Parathyroid adenoma (tissue), 2 donors: ENCODE data around the gene TSPAN2.

ENCODE experiments used
- H2AFZ ChIP-seq: fragments of 300-600 bp; sonication (generic); one replicate; pipeline ENCODE4 v1.7.0; 2017; ENCODE audit warnings: antibody characterized with exemption, mild to moderate bottlenecking
- H3K27ac ChIP-seq: fragments of 300-600 bp; sonication (generic); one replicate; pipeline ENCODE4 v1.7.0; 2017
- H3K27me3 ChIP-seq: fragments of 300-600 bp; sonication (generic); one replicate; pipeline ENCODE4 v1.7.0; 2017; ENCODE audit warnings: low read length; ENCODE audit not compliant: control insufficient read depth, insufficient read depth
- H3K36me3 ChIP-seq: fragments of 300-600 bp; sonication (generic); one replicate; pipeline ENCODE4 v1.7.0; 2017; ENCODE audit warnings: low read length; ENCODE audit not compliant: control insufficient read depth, insufficient read depth
- H3K4me1 ChIP-seq: fragments of 300-600 bp; sonication (generic); one replicate; pipeline ENCODE4 v1.7.0; 2017; ENCODE audit warnings: control low read depth
- H3K4me2 ChIP-seq: fragments of 300-600 bp; sonication (generic); one replicate; pipeline ENCODE4 v1.7.0; 2017; ENCODE audit warnings: low read length
- H3K4me3 ChIP-seq: fragments of 300-600 bp; sonication (generic); one replicate; pipeline ENCODE4 v1.7.0; 2017; ENCODE audit warnings: low read depth, low read length
- H3K79me2 ChIP-seq: fragments of 300-600 bp; sonication (generic); one replicate; pipeline ENCODE4 v1.7.0; 2017; ENCODE audit warnings: control low read depth
- H3K9ac ChIP-seq: fragments of 300-600 bp; sonication (generic); one replicate; pipeline ENCODE4 v1.7.0; 2017; ENCODE audit warnings: mild to moderate bottlenecking
- H3K9me3 ChIP-seq: fragments of 300-600 bp; sonication (generic); one replicate; pipeline ENCODE4 v1.7.0; 2017; ENCODE audit warnings: low read length; ENCODE audit not compliant: control insufficient read depth
- TF ChIP-seq, protein P1 (sequence below): fragments of 300-600 bp; sonication (generic); IDR thresholded peaks from one replicate; pipeline ENCODE4 v1.7.0; 2017; ENCODE audit warnings: antibody characterized with exemption, mild to moderate bottlenecking
- donor health status: primary hyperparathyroidism.

Gene TSPAN2

DNA sequence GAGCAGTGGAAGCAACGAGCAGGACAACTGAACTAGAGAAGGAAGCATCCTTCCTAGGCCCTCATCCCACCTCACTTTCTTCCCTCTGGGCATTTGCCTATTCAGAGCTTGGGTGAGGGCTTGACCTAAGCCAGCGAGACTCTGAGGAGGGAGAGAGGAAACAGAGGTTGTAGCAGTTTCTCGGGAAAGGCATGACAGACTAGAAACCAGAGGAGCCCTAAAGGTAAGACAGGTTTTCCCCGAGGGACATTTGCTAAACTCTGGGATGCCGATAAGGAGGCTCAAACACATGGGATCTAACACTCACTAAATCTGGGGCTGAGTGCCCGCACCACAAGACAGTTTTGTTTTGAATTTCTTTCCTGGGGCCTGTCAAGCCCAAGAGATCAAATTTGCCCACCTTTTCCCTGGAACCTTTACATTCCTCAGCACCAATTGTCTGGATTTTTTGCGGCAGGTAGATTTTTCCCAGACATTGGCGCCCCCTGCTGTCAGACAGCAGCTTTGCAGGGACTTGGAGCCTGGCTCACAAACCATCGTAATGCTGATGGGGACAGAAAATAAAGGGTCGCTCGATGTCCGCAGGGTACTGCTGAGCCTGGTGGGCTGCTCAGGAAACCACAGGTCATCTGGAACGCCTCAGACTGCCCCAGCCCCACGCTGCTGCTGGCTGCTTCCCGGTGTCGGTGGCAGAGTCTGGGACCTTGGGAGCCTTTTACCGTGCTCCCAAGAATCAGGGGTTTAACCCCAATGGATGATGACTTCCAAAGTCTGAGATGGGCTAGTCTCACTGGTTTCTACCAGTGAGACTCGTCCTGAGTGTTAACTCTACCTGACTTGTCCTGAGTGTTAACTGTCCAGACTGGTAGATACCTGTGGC, 23.4 kb upstream of the TSPAN2 start:
- Histone ChIP-seq H2AFZ (peak overlapping the region; percentile 17), H3K27me3 (no peaks in the 10 kb centered on the region), H3K4me1 (no peaks in the 10 kb centered on the region), H3K27ac (no peak overlapping the region), H3K9me3 (no peaks in the 10 kb centered on the region), H3K36me3 (no peaks in the 10 kb centered on the region), H3K4me2 (no peak overlapping the region), H3K9ac (no peak overlapping the region), H3K4me3 (no peak overlapping the region), H3K79me2 (no peaks in the 10 kb centered on the region)
- TF ChIP-seq, protein P1, sequence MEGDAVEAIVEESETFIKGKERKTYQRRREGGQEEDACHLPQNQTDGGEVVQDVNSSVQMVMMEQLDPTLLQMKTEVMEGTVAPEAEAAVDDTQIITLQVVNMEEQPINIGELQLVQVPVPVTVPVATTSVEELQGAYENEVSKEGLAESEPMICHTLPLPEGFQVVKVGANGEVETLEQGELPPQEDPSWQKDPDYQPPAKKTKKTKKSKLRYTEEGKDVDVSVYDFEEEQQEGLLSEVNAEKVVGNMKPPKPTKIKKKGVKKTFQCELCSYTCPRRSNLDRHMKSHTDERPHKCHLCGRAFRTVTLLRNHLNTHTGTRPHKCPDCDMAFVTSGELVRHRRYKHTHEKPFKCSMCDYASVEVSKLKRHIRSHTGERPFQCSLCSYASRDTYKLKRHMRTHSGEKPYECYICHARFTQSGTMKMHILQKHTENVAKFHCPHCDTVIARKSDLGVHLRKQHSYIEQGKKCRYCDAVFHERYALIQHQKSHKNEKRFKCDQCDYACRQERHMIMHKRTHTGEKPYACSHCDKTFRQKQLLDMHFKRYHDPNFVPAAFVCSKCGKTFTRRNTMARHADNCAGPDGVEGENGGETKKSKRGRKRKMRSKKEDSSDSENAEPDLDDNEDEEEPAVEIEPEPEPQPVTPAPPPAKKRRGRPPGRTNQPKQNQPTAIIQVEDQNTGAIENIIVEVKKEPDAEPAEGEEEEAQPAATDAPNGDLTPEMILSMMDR = peak; percentile 77

DNA sequence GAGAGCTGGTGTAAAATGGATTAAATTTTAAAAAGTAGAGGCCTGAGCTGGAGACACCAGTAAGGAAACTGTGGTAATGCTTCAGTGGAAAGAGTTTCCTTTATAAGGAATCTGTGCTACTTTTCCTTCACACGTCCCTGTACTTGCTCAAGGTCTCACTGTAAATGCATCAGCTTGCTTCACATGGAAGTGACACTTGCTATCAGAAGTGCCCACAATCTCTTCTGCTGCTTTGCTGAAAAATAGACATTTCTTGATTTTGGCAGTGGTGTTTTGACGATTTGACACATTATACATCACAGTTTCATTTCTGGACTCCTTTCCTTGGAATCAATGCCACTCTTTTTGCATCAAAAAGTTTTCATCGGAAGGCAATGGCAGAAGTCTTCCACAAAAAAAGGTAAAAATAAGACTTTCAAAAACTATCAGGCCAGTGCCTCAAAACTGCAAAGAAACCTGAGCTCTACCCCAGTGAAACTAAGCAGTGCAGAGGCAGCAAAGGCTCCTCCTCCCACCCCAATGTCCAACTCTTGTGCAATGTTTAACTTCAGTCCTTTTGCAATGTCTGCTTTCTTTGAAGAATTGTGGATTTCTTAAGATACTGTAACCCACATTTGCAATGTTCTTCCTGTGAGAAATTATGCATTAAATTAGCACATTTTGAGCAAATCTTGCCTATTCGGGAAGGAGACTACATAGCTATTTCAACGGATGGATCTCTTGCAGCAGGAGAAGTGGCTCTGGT, 18.4 kb upstream of the TSPAN2 start:
- H3K4me1 ChIP-seq = no peaks in the 10 kb centered on the region

DNA sequence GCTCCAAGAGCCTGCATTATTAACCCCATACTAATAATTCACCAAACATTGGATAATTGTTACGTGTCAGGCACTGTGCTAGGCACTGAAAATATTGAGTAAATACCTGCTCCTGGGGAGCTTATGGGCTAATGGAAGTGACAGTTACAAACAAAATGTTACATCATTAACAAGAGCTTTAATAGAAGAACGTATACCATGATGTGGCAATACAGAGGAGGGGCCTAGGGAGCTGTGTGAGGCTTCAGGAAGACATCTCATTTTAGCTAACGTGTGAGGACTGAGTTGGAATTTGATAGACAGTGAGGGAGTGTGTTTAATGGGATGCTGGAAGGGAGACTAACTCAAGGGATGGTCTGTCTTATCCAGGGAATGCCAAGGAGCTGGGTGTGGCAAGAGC, 16.5 kb upstream of the TSPAN2 start:
- no peaks in the 10 kb centered on the region for H3K79me2 ChIP-seq
- no peak overlapping the region for H2AFZ ChIP-seq
- H3K4me2 ChIP-seq = no peak overlapping the region
- H3K27me3 ChIP-seq = no peaks in the 10 kb centered on the region
- TF ChIP-seq, protein P1 = no peak
- no peak overlapping the region for H3K4me3 ChIP-seq
- no peaks in the 10 kb centered on the region for H3K36me3 ChIP-seq
- H3K27ac ChIP-seq = no peak overlapping the region
- no peak overlapping the region for H3K9ac ChIP-seq
- no peaks in the 10 kb centered on the region for H3K9me3 ChIP-seq
- no peaks in the 10 kb centered on the region for H3K4me1 ChIP-seq

More for the DNA sequence above, 18.4 kb upstream of the TSPAN2 start:
- TF ChIP-seq, protein P1 = no peak
- Histone ChIP-seq H3K9me3 (no peaks in the 10 kb centered on the region), H3K27me3 (no peaks in the 10 kb centered on the region), H3K27ac (no peak overlapping the region), H3K9ac (no peak overlapping the region), H3K79me2 (no peaks in the 10 kb centered on the region), H3K36me3 (no peaks in the 10 kb centered on the region), H3K4me3 (no peak overlapping the region), H2AFZ (no peak overlapping the region), H3K4me2 (no peak overlapping the region)

DNA sequence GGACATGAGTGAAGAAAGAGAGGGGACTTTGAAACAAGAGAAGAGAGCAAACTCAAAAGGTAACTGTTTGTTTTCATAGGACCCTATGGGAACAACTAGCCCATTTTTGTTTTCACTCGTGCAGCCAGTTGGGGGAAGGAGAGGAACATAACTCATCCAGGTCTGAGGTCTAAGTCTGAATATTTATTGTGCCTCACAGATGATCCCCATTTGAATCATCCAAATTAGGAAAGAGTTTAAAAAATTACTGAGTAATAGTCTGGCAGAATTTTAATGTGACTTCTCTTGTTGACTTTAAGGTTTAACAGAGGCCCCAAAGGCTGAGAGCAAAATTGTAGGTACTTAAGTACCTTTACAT, 10.4 kb upstream of the TSPAN2 start:
- Histone ChIP-seq H3K79me2 (no peaks in the 10 kb centered on the region), H3K27ac (no peak overlapping the region), H3K4me3 (no peak overlapping the region), H3K4me2 (no peak overlapping the region), H3K27me3 (no peaks in the 10 kb centered on the region), H2AFZ (no peak overlapping the region), H3K4me1 (no peaks in the 10 kb centered on the region), H3K9me3 (no peaks in the 10 kb centered on the region), H3K9ac (no peak overlapping the region), H3K36me3 (no peaks in the 10 kb centered on the region)
- TF ChIP-seq, protein P1 = no peak
